A549 (cell line): ENCODE results near the gene KSR1. TPM values are rescaled to one million over a fixed set of nuclear protein-coding genes. Genes with fewer than 3 reads are reported as not detected.

Source experiments
- ATAC-seq, 2 experiments: fragments of 200-7000 bp in 1 of 2; fragments of >200 bp in 1 of 2; cut with Nextera tagmentation in 1 of 2; cut with Tn5 transposase in 1 of 2; 3 replicates each; pipeline versions ENCODE4 v1.8.0 to v1.9.1; 2018 to 2020; ENCODE audit warnings: mild to moderate bottlenecking in 1 of 2, moderate library complexity in 1 of 2
- CTCF ChIA-PET: fragments of 300-600 bp; sonication (Branson Sonifier 250); formaldehyde crosslinking; extraction: SDS; loops from one replicate; lab custom pipeline; 2021; ENCODE audit warnings: antibody characterized with exemption, inconsistent platforms; lab: Yijun Ruan, JAX
- POLR2A ChIA-PET: fragments of 350-600 bp; formaldehyde crosslinking; extraction: SDS; loops from one replicate; lab custom pipeline; 2021; ENCODE audit warnings: antibody characterized with exemption, inconsistent platforms; lab: Yijun Ruan, JAX
- DNase-seq, 2 experiments: peaks; one replicate each; pipeline versions ENCODE4 v3.0.0 to v3.0.0-alpha.2; 2011 to 2016; ENCODE audit warnings: low read depth in 1 of 2, low spot score in 1 of 2
- FAIRE-seq: peaks from 2 replicates; lab custom pipeline; 2011; peaks lifted over from hg19 to GRCh38; lab: Jason Lieb, UNC
- H3K27ac ChIP-seq, 2 experiments: fragments of >200 bp; sonication (Bioruptor Twin); formaldehyde crosslinking; 3 replicates each; pipeline ENCODE4 v1.5.1; 2016 to 2017
- H3K4me1 ChIP-seq: fragments of >200 bp; sonication (Bioruptor Twin); formaldehyde crosslinking; 3 replicates; pipeline ENCODE4 v1.6.1; 2016
- H3K4me2 ChIP-seq: fragments of >200 bp; sonication (Bioruptor Twin); formaldehyde crosslinking; 3 replicates; pipeline ENCODE4 v1.6.1; 2016
- H3K4me3 ChIP-seq: fragments of >200 bp; sonication (Bioruptor Twin); formaldehyde crosslinking; 3 replicates; pipeline ENCODE4 v1.5.1; 2016
- H3K9me3 ChIP-seq: fragments of >200 bp; sonication (Bioruptor Twin); formaldehyde crosslinking; 3 replicates; pipeline ENCODE4 v1.6.1; 2016
- BHLHE40 ChIP-seq: IDR thresholded peaks from 2 replicates; pipeline ENCODE4 v1.6.1; 2012; ENCODE audit warnings: low read depth, low read length, inconsistent platforms
- CBX2 ChIP-seq: fragments of 200-600 bp; sonication (generic); IDR thresholded peaks from 2 replicates; pipeline ENCODE4 v1.6.1; 2016; ENCODE audit warnings: low read depth, mild to moderate bottlenecking, borderline replicate concordance
- CBX8 ChIP-seq: fragments of 200-600 bp; sonication (generic); IDR thresholded peaks from 2 replicates; pipeline ENCODE4 v1.6.1; 2016
- CHD4 ChIP-seq: fragments of 200-600 bp; sonication (generic); IDR thresholded peaks from 2 replicates; pipeline ENCODE4 v1.6.1; 2016; ENCODE audit warnings: antibody characterized with exemption, mild to moderate bottlenecking, borderline replicate concordance
- ESRRA ChIP-seq: fragments of 150-350 bp; IDR thresholded peaks from 2 replicates; pipeline ENCODE4 v1.6.1; 2014; ENCODE audit warnings: mild to moderate bottlenecking, low read length, borderline replicate concordance
- FOSL2 ChIP-seq, 2 experiments: fragments of 450-650 bp in 1 of 2; fragments of >200 bp in 1 of 2; sonication (Bioruptor Twin) in 1 of 2; formaldehyde crosslinking; IDR thresholded peaks; 2 replicates each; pipeline versions ENCODE4 v1.5.0 to v1.6.1; 2016 to 2020; ENCODE audit warnings: mild to moderate bottlenecking in 1 of 2, moderate library complexity in 1 of 2
- HDAC2 ChIP-seq: fragments of 200-600 bp; sonication (generic); IDR thresholded peaks from 2 replicates; pipeline ENCODE4 v1.6.1; 2016
- HOXB13 ChIP-seq: fragments of 250-450 bp; sonication (Bioruptor Pico); IDR thresholded peaks from 2 replicates; pipeline ENCODE4 v1.5.0; 2020; ENCODE audit warnings: low read depth, mild to moderate bottlenecking, moderate library complexity
- KDM1A ChIP-seq: fragments of 200-600 bp; sonication (generic); IDR thresholded peaks from 2 replicates; pipeline ENCODE4 v1.6.1; 2016; ENCODE audit warnings: low read depth, mild to moderate bottlenecking
- KDM5A ChIP-seq: fragments of 200-600 bp; sonication (generic); IDR thresholded peaks from 2 replicates; pipeline ENCODE4 v1.6.1; 2016; ENCODE audit warnings: antibody characterized with exemption, mild to moderate bottlenecking
- MYC ChIP-seq: IDR thresholded peaks from 2 replicates; pipeline ENCODE4 v1.6.1; 2012; ENCODE audit warnings: mild to moderate bottlenecking, inconsistent platforms, low read length, improper control_type of control experiment, borderline replicate concordance
- PHF8 ChIP-seq: fragments of 200-600 bp; sonication (generic); IDR thresholded peaks from 2 replicates; pipeline ENCODE4 v1.6.1; 2016; ENCODE audit warnings: low read depth, mild to moderate bottlenecking, antibody characterized with exemption, moderate library complexity, borderline replicate concordance
- RARB ChIP-seq: fragments of 250-450 bp; sonication (Bioruptor Pico); IDR thresholded peaks from 2 replicates; pipeline ENCODE4 v1.8.0; 2021; ENCODE audit warnings: mild to moderate bottlenecking, moderate library complexity
- RNF2 ChIP-seq: fragments of 200-600 bp; sonication (generic); IDR thresholded peaks from 2 replicates; pipeline ENCODE4 v1.6.1; 2016; ENCODE audit warnings: low read depth, mild to moderate bottlenecking, antibody characterized with exemption, moderate library complexity, borderline replicate concordance
- SMC3 ChIP-seq: fragments of >200 bp; sonication (Bioruptor Twin); formaldehyde crosslinking; IDR thresholded peaks from 3 replicates; pipeline ENCODE4 v1.6.1; 2018; ENCODE audit warnings: inconsistent platforms
- SREBF2 ChIP-seq: fragments of 450-650 bp; IDR thresholded peaks from 2 replicates; pipeline ENCODE4 v1.6.1; 2014; ENCODE audit warnings: mild to moderate bottlenecking, moderate library complexity
- TP53 ChIP-seq: fragments of 250-450 bp; sonication (Bioruptor Pico); IDR thresholded peaks from 2 replicates; pipeline ENCODE4 v1.5.0; 2021; ENCODE audit warnings: mild to moderate bottlenecking, moderate library complexity
- ZSCAN20 ChIP-seq: fragments of 250-450 bp; sonication (Bioruptor Pico); IDR thresholded peaks from 2 replicates; pipeline ENCODE4 v1.8.0; 2022; ENCODE audit warnings: mild to moderate bottlenecking, moderate library complexity
- WGBS: methylation state at CpG from one replicate; pipeline ENCODE4 v1.1.6; 2017; ENCODE audit errors: missing lambda C conversion rate; 5-methylcytosine and 5-hydroxymethylcytosine counted together
- polyA plus RNA-seq, 4 experiments: library from polyadenylated mRNA; depleted of rRNA in 3 of 4; stranded (reverse); fragments of >200 nt; fragmentation: RNase III in 1 of 4; extraction: RNeasy Plus Mini Kit Qiagen cat#74134 plus additional on column Dnase treatment in 1 of 4; gene quantifications; 2 replicates in 3 of 4; 3 replicates in 1 of 4; pipeline ENCODE4 v1.2.3, GENCODE V29; 2011 to 2017
- TF ChIP-seq, protein P1 (sequence below): fragments of 450-650 bp; IDR thresholded peaks from 2 replicates; pipeline ENCODE4 v1.6.1; 2014; ENCODE audit warnings: antibody characterized with exemption
- TF ChIP-seq, protein P2 (sequence below): fragments of >200 bp; sonication (Bioruptor Twin); formaldehyde crosslinking; IDR thresholded peaks from 3 replicates; pipeline ENCODE4 v1.6.1; 2016

Gene KSR1
- polyA plus RNA-seq, 2 of the 4 experiments (the other 2 are of a cell fraction): 13.3 to 14.6 TPM

DNA sequence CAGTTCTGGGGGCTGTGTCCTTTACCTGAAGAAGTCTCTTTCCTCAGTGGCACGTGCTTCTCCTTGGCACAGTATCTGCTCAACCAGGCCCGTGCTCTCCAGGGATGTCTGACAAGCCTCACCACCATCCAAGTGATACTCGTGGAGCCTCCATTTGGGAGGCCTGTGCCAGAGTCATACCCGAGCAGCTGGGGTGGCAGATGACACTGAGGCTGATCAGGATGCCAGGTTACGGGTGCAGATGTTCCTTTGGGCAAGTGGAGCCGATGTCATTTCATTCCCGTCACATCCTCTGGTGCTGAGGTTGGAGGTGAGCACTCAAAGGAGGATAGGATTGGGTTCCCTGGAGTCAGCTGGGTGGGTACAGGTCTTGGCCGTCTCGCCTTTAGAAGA is 87.2 kb downstream of the KSR1 start:
- H3K4me1 ChIP-seq: peaks cover 88% of the 10 kb centered on the region
- H3K4me3 ChIP-seq: no peak overlapping the region
- WGBS: 96% methylated on average over 9 of the region's 9 CpGs
- no peaks in the 10 kb centered on the region for H3K9me3 ChIP-seq
- no peak for DNase-seq
- CTCF ChIA-PET: interaction anchor here (1.0 to 14.5 kb wide), 5 partner anchors 10 to 88 kb away, joined by 3 to 140 read pairs (median 6); partner anchors contain the start of gene KSR1
- POLR2A ChIA-PET: no interaction called here
- ATAC-seq: no peak
- TF ChIP-seq RNF2: no peak
- TF ChIP-seq, protein P1, sequence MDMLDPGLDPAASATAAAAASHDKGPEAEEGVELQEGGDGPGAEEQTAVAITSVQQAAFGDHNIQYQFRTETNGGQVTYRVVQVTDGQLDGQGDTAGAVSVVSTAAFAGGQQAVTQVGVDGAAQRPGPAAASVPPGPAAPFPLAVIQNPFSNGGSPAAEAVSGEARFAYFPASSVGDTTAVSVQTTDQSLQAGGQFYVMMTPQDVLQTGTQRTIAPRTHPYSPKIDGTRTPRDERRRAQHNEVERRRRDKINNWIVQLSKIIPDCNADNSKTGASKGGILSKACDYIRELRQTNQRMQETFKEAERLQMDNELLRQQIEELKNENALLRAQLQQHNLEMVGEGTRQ: no peak
- no peak for TF ChIP-seq MYC
- no peak for TF ChIP-seq HOXB13
- TF ChIP-seq RARB (CRISPR knock-in tag): no peak
- no peak for TF ChIP-seq SMC3
- no peak for TF ChIP-seq TP53 (CRISPR knock-in tag)
- no peak for TF ChIP-seq CBX8
- TF ChIP-seq, protein P2, sequence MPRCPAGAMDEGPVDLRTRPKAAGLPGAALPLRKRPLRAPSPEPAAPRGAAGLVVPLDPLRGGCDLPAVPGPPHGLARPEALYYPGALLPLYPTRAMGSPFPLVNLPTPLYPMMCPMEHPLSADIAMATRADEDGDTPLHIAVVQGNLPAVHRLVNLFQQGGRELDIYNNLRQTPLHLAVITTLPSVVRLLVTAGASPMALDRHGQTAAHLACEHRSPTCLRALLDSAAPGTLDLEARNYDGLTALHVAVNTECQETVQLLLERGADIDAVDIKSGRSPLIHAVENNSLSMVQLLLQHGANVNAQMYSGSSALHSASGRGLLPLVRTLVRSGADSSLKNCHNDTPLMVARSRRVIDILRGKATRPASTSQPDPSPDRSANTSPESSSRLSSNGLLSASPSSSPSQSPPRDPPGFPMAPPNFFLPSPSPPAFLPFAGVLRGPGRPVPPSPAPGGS: no peak
- TF ChIP-seq ESRRA: no peak
- TF ChIP-seq KDM1A: no peak
- TF ChIP-seq KDM5A: no peak
- TF ChIP-seq FOSL2 (IDR thresholded peaks at IDR 0.05): no peak
- TF ChIP-seq FOSL2 (CRISPR knock-in tag; IDR thresholded peaks at IDR 0.05): no peak
- TF ChIP-seq HDAC2: no peak
- TF ChIP-seq ZSCAN20 (CRISPR knock-in tag): no peak
- TF ChIP-seq BHLHE40: no peak
- no peak for TF ChIP-seq PHF8
- TF ChIP-seq CHD4: no peak
- TF ChIP-seq SREBF2: no peak
- TF ChIP-seq, all 56 proteins: peak for 0
- Histone ChIP-seq H3K4me2 (no peak overlapping the region), H3K27ac (peak overlapping the region; percentile 81 to 97; a peak in 5 of 6 replicates)
- no peak for FAIRE-seq

DNA sequence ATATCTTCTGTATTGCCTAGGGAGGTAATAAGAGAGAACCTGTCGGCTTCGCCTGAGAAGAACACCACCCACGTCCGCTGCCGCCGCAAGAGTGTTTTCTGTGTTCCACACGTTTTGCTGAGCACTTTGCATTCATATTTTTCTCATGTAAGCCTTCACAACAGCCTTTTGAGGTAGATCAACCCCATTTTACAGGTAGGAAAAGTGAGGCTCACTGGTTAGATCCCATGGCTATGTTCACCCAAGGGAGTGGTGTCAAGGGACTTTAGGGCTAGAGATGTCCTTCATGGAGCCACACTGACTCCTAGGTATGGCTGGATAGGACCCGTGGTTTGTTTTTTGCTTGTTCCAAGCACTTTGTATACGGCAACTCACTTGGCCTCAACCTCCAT is 87.7 kb downstream of the KSR1 start:
- H3K4me3 ChIP-seq: no peak overlapping the region
- H3K4me2 ChIP-seq: no peak overlapping the region
- ATAC-seq (no peak), DNase-seq (no peak), FAIRE-seq (no peak)
- no peaks in the 10 kb centered on the region for H3K9me3 ChIP-seq
- ChIA-PET CTCF (interaction anchor here (1.7 to 14.5 kb wide), 4 partner anchors 11 to 88 kb away, joined by 5 to 140 read pairs (median 34); partner anchors contain the start of gene KSR1), POLR2A (no interaction called here)
- H3K27ac ChIP-seq: peak overlapping the region in 1 of 2 experiments; percentile 97; a peak in 4 of 6 replicates
- TF ChIP-seq KDM1A (peak; percentile 64), CBX2 (no peak), HDAC2 (0 out of 2 replicates have a peak, but pooled peaks have one; percentile 34)
- TF ChIP-seq, protein P2: no peak
- peaks cover 87% of the 10 kb centered on the region for H3K4me1 ChIP-seq
- 85% methylated on average over 9 of the region's 9 CpGs for WGBS
